ENCODE data around the gene MPO. TPM values are rescaled to one million over a fixed set of nuclear protein-coding genes. Genes with fewer than 3 reads are reported as not detected.

The MPO gene
- total RNA-seq, 4 donors from 2014 or later, result 1.7 TPM; not detected in 3

DNA sequence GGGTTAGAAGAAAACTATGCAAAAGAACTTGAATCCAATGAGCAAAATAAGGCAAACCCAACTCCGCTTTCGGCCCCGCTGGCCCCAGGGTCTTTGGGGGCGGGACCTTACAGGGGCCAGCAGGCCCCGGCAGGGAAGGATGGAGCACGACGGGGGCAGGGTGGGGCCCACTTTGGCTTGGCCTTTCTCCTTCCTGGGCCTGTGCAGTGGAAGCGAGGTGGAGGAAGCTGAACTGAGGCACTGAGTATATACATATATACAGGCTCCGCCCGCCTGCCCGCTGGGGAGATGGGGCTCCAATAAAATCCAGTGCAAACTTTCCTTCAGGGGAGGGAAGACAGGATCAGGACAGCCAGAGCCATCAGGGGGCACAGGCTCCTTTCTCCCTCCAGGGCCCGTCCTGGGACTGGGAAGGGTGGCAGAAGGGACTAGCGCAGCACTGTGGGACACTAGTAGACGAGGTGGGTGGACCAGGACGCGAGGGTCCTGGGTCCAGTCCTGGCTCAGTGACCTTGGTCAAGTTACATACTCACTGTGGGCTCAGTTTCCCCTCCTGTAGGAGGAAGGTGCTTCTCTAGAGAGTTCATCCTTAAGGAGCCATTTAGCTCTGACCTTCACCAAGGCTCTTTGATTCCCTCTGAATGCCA lies 20.9 kb upstream of the MPO start:
- no peaks in the 10 kb centered on the region for H3K9me3 ChIP-seq
- TF ChIP-seq POLR2A (IDR thresholded peaks at IDR 0.05), result no peak
- TF ChIP-seq CTCF (IDR thresholded peaks at IDR 0.05), result no peak
- DNase-seq, result peak in 1 of 3 donors; percentile 7

GRCh38 chr17:58300336-58300735 lies 19.6 kb upstream of the MPO start:
- no peaks in the 10 kb centered on the region for H3K27me3 ChIP-seq
- H3K27ac ChIP-seq, result no peak overlapping the region
- H3K9me3 ChIP-seq, result no peaks in the 10 kb centered on the region
- H3K4me1 ChIP-seq, result no peaks in the 10 kb centered on the region
- no peaks in the 10 kb centered on the region for H3K36me3 ChIP-seq
- DNase-seq, result peak in 1 of 3 donors; percentile 10
- no peak overlapping the region for H3K4me3 ChIP-seq
- no peak for TF ChIP-seq CTCF (IDR thresholded peaks at IDR 0.05)
- TF ChIP-seq POLR2A (IDR thresholded peaks at IDR 0.05), result no peak

More for the DNA sequence above, 20.9 kb upstream of the MPO start:
- no peaks in the 10 kb centered on the region for H3K36me3 ChIP-seq
- H3K4me1 ChIP-seq, result no peaks in the 10 kb centered on the region
- H3K27ac ChIP-seq, result no peak overlapping the region
- no peak overlapping the region for H3K4me3 ChIP-seq
- H3K27me3 ChIP-seq, result no peaks in the 10 kb centered on the region

DNA sequence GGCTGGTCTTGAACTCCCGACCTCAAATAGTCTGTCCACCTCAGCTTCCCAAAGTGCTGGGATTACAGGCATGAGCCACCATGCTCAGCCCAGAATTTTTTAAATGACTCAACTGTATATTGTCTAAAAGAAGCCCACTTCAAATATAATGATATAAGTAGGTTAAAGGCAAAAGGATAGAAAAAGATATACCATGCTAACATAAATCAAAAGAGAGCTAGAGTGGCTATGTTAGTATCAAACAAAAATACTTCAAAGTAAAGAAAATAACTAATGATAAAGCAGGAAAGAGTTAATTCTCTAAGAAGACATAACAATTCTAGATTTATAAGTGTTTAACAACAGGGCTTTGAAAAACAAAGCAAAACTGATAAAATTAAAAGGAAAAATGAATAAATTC lies 13.3 kb upstream of the MPO start:
- no peak for DNase-seq
- Histone ChIP-seq H3K4me1 (no peaks in the 10 kb centered on the region), H3K27ac (no peak overlapping the region), H3K27me3 (no peaks in the 10 kb centered on the region), H3K4me3 (no peak overlapping the region), H3K36me3 (no peaks in the 10 kb centered on the region), H3K9me3 (no peaks in the 10 kb centered on the region)
- no peak for TF ChIP-seq CTCF (IDR thresholded peaks at IDR 0.05)
- no peak for TF ChIP-seq POLR2A (IDR thresholded peaks at IDR 0.05)

DNA sequence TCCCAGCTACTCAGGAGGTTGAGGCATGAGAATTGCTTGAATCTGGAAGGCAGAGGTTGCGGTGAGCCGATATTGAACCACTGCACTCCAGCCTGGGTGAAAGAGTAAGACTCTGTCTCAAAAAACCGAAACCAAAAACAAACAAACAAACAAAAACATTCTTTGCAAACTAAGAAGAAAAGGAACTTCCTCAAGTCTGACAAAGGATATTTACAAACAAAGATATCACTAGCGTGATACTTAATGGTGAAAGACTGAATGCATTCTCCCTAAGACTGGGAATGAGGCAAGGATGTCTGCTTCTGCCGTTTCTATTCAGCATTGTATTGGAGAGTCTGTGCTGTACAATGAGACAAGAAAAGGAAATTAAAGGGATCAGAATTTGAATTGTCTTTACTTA lies 10.5 kb upstream of the MPO start:
- TF ChIP-seq CTCF (IDR thresholded peaks at IDR 0.05), result no peak
- TF ChIP-seq POLR2A (IDR thresholded peaks at IDR 0.05), result no peak
- Histone ChIP-seq H3K4me3 (no peak overlapping the region), H3K27ac (no peak overlapping the region), H3K4me1 (no peaks in the 10 kb centered on the region), H3K9me3 (no peaks in the 10 kb centered on the region), H3K36me3 (no peaks in the 10 kb centered on the region), H3K27me3 (peaks cover 0 to 4% of the 10 kb centered on the region in 2 donors)
- no peak for DNase-seq

GRCh38 chr17:58289869-58290268 lies 9.1 kb upstream of the MPO start:
- Histone ChIP-seq H3K4me3 (no peak overlapping the region), H3K4me1 (no peaks in the 10 kb centered on the region), H3K36me3 (no peaks in the 10 kb centered on the region), H3K27me3 (peaks cover 0 to 4% of the 10 kb centered on the region in 2 donors), H3K9me3 (no peaks in the 10 kb centered on the region), H3K27ac (no peak overlapping the region)
- peak in 2 of 3 donors; percentile 10 to 33 for DNase-seq
- no peak for TF ChIP-seq POLR2A (IDR thresholded peaks at IDR 0.05)
- TF ChIP-seq CTCF (IDR thresholded peaks at IDR 0.05), result no peak

DNA sequence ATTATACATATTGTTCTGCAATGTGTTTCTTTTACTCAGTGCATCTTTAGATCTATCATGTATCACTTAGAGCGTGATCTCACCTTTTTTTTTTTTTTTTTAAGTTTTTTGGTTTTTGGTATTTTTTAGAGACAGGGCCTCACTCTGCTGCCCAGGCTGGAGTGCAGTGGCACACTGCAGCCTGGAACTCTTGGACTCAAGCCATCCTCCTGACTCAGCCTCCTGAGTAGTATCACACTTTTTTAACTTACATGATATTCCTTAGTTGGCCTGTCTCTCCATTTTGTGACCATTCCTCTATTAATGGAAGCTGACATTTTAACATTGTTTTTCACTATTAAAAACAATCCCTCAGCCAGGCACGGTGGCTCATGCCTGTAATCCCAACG lies 4.7 kb upstream of the MPO start:
- Histone ChIP-seq H3K27me3 (peaks cover 0 to 4% of the 10 kb centered on the region in 2 donors), H3K4me1 (no peaks in the 10 kb centered on the region), H3K36me3 (no peaks in the 10 kb centered on the region), H3K4me3 (no peak overlapping the region), H3K27ac (no peak overlapping the region), H3K9me3 (no peaks in the 10 kb centered on the region)
- TF ChIP-seq POLR2A (IDR thresholded peaks at IDR 0.05), result no peak
- TF ChIP-seq CTCF (IDR thresholded peaks at IDR 0.05), result no peak
- no peak for DNase-seq

All from Peyer's patch (tissue), 4 donors.